ENCODE results near the gene MBL2.

The MBL2 gene

DNA sequence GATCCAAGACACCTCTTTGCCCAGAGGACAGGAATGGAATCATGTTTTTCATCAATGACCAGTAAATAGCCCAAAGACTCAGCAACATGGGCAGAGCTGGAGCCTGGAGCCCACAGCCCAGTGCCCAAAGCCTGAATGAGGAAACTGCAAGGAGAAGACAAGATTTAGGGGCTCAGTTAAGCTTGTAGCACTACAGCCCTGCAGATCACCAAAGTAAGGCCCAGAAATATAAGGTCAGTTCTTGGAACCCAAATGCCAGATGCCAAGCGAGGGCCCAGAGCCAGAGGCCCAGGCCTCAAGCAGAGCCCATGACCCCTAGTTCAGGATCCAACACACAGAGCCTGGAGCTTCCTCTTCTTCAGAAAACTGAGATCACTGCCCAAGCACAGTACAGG lies 32.4 kb downstream of the MBL2 start:
- DNase-seq (ENCODE audit: low spot score), result no peak

DNA sequence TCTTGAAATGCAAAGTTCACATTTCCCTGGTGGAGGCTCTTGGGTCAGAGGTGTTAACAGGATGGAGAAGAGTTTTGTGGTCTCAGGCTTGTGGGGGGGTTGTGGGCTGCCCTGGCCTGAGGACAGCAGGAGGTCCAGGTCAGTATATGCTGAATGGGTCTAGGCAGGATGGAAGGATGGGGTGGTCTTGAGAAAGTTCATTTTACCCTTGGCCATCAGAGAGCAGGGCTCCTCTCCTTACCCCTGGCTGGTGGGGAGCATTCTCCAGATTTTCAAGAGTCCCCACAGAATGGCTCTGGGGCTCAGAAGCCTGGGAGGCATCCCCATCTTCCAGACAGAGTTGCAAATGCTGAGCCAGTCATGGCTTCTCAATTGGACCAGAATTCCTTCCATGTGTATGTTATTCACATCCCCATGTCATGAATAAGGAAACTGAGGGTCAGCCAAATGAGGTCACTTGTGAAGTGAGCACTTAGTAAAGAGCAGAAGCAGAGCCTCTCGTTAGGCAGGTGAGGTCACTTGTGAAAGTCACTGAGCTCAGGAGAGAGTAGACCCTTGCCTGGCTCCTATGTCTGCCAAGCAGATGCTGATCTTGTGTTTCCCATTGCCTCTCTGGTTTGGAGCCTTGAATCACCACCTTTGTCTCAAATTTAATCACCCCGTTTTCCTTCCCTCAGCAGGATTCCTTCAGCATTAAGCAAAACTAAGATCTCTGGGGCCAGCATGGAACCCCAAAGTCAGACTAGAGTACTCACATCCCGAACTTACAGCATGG lies 33.0 kb downstream of the MBL2 start:
- DNase-seq (ENCODE audit: low spot score), result no peak

DNA sequence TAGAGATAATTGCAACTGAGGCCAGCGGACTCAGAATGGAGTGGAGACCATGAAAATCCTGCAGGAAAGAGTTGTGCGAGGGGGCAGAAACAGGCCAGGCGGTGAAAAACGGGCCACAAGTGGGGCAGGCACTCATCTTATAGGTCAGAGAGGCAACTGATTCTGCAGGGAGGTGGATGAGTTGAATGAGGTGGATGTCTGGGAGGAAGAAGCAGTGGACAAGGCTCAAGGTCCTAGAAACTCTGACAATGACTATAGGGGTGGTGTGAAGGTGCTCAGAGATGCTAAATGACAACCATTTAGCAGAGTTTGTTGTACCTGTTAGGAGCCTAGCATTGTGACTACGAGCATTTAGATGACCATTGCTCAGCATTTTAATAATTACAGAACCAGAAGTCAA lies 33.6 kb downstream of the MBL2 start:
- no peak for DNase-seq (ENCODE audit: low spot score)

DNA sequence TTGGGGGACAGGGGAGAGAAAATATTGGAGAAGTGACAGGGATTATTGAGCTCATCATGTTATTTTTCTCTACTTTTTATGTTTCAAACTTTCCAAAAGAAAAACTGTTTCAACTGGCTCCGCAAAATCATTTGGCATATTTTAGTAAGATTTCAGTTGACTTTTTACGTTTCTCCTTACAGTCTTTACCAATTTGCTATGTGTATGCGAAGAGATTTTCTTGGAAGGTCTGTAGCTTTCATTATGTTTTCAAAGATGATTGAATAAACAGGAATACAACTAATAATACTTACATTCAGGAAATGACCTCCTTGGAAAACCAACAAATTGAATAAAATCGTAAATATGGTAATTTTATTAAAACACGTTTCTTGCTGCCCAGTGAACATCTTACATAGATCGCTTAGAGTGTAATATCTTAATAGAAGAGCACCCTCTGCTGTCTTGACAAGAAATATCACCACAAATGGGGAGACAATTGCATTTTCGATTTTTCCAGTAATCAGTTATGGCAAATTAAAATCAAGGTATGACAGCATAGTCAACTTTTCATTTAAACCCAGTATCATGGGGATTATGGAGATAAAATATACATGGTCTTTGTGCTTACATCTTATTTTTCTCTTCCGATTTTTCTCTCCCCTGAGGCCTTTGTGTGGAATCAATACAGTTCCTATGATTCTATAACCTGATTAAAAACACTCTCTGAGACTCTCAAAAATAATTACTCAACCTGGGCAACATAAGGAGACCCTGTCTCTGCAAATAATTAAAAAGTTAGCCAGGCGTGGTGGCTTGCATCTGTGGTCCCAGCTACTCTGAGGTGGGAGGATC lies 43.1 kb downstream of the MBL2 start:
- DNase-seq (ENCODE audit: low spot score), result no peak

DNA sequence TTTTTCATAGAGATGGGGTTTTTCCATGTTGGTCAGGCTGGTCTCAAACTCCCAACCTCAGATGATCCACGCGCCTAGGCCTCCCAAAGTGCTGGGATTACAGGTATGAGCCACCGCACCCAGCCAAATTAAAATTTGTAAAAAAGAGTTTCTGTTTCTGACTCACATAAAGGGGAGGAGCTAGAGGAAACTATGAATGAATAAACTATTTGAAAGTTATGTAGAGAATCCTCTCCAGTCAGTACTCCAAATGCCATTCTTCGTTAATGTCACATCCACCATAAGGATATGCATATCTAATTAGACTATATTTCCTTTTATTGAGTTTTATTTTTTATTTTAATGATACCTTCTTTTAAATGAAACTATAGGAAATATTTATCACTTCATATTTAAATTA lies 52.6 kb downstream of the MBL2 start:
- DNase-seq (ENCODE audit: low spot score), result no peak

All from CD4-positive, alpha-beta T cell treated with Interleukin-6 at 100 ng/mL for 8 hours (primary cell).